Activated gamma-delta T cell (primary cell): ENCODE data around the gene OR6C65.

ENCODE experiments used
- DNase-seq: peaks from one replicate; lab custom pipeline; 2025; lab: John Stamatoyannopoulos, UW

Gene OR6C65

GRCh38 chr12:55446326-55446725, 46.0 kb downstream of the OR6C65 start:
- no peak for DNase-seq

DNA sequence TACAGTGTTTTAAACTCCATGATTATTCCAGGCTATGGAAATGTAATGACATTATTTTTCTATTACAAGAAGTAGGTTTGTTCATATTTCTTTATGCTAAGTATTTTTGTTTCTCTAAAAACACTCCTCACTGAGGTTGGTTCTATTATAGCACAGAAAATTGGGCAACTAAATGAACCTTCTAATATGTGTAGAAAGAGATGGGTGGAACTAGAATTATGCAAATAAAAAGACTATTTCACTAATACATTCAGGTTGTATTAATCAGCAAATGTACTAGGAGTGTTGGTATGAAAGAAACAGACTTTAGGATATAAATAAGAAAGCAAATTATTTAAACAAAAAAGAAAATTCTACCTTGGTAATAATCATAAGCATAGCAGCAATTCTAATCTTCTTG, 48.5 kb downstream of the OR6C65 start:
- DNase-seq: no peak
